ENCODE results near the gene AKR1C2. TPM values are rescaled to one million over a fixed set of nuclear protein-coding genes. Genes with fewer than 3 reads are reported as not detected.
A peak's percentile ranks its signal among the peaks of the same experiment; 100 is the strongest.
"Not testable (repeated sequence)": the region's sequence is repeated elsewhere in the genome, so short reads cannot be mapped to it uniquely, and the experiment has no call there.

The AKR1C2 gene
- total and polyA plus RNA-seq, 12 donors, result 3.5 to 27.4 (median 10.3) TPM

GRCh38 chr10:5018671-5019277 is 15.1 kb upstream of the AKR1C2 start:
- intact Hi-C loops (cut with DNase I), result loop anchor here (10.0 kb wide), 2 partner anchors 76 to 266 kb away; partner anchors contain the start of gene AKR1C3 (in 1 of the 2)
- H3K9me3 ChIP-seq (replicated peaks in 1 of 3); H3K27me3 ChIP-seq; H3K36me3 ChIP-seq (replicated peaks in 1 of 2); H3K4me3 ChIP-seq: not testable (repeated sequence)
- TF ChIP-seq CTCF (IDR thresholded peaks at IDR 0.05), result peak in 4 of 6 experiments; percentile 37 to 54 (median 50)
- 60 to 78% (median 71%) methylated on average over 2 to 3 of the region's 3 CpGs for WGBS, 4 donors
- H3K4me1 ChIP-seq (replicated peaks in 1 of 2), result peaks cover 11 to 14% of the 10 kb centered on the region in 2 donors
- peak; percentile 26 to 78 (median 55) for DNase-seq
- H3K27ac ChIP-seq, result peak overlapping the region in 1 of 5 donors; percentile 68

GRCh38 chr10:5018134-5018533 is 14.5 kb upstream of the AKR1C2 start:
- TF ChIP-seq POLR2A (IDR thresholded peaks at IDR 0.05) (no peak), CTCF (IDR thresholded peaks at IDR 0.05) (no peak)

GRCh38 chr10:5014936-5015335 is 11.3 kb upstream of the AKR1C2 start:
- DNase-seq, result peak in 3 of 7 donors; percentile 13 to 33 (median 28)
- Histone ChIP-seq H3K4me1 (replicated peaks in 1 of 2) (peaks cover 7 to 9% of the 10 kb centered on the region in 2 donors), H3K9me3 (replicated peaks in 1 of 3) (no peaks in the 10 kb centered on the region), H3K27ac (no peak overlapping the region), H3K27me3 (no peaks in the 10 kb centered on the region), H3K36me3 (replicated peaks in 1 of 2) (no peaks in the 10 kb centered on the region), H3K4me3 (no peak overlapping the region)
- intact Hi-C loops (cut with DNase I), result loop anchor here (10.0 kb wide), 2 partner anchors 80 to 270 kb away; partner anchors contain the start of gene AKR1C3 (in 1 of the 2)
- TF ChIP-seq CTCF (IDR thresholded peaks at IDR 0.05) (peak in 5 of 6 experiments; percentile 24 to 42 (median 37)), POLR2A (IDR thresholded peaks at IDR 0.05) (no peak)
- WGBS, 4 donors, result 23 to 36% (median 31%) methylated on average over 1 of the region's 1 CpG

More at GRCh38 chr10:5018134-5018533, 14.5 kb upstream of the AKR1C2 start:
- WGBS, 4 donors, result 34 to 39% (median 35%) methylated on average over 3 of the region's 3 CpGs
- H3K4me3 ChIP-seq, result no peak overlapping the region
- no peaks in the 10 kb centered on the region for H3K27me3 ChIP-seq
- intact Hi-C loops (cut with DNase I), result loop anchor here (10.0 kb wide), 2 partner anchors 77 to 267 kb away; partner anchors contain the start of gene AKR1C3 (in 1 of the 2)
- no peaks in the 10 kb centered on the region for H3K9me3 ChIP-seq (replicated peaks in 1 of 3)
- H3K36me3 ChIP-seq (replicated peaks in 1 of 2), result no peaks in the 10 kb centered on the region
- H3K27ac ChIP-seq, result peak overlapping the region in 1 of 5 donors; percentile 20
- no peak for DNase-seq
- peaks cover 11 to 14% of the 10 kb centered on the region in 2 donors for H3K4me1 ChIP-seq (replicated peaks in 1 of 2)

GRCh38 chr10:5014200-5014910 is 10.7 kb upstream of the AKR1C2 start:
- H3K4me1 ChIP-seq (replicated peaks in 1 of 2); H3K4me3 ChIP-seq; H3K27ac ChIP-seq; DNase-seq; H3K27me3 ChIP-seq; H3K9me3 ChIP-seq (replicated peaks in 1 of 3); H3K36me3 ChIP-seq (replicated peaks in 1 of 2): not testable (repeated sequence)
- intact Hi-C loops (cut with DNase I), result loop anchor here (10.0 kb wide), 2 partner anchors 80 to 270 kb away; partner anchors contain the start of gene AKR1C3 (in 1 of the 2)
- WGBS, 4 donors, result 55 to 64% (median 58%) methylated on average over 4 of the region's 4 CpGs

All from adrenal gland (tissue), 12 donors.